ENCODE measurements around the gene KCTD11. TPM values are rescaled to one million over a fixed set of nuclear protein-coding genes. Genes with fewer than 3 reads are reported as not detected.
A peak's percentile ranks its signal among the peaks of the same experiment; 100 is the strongest.
"Not testable (repeated sequence)": the region's sequence is repeated elsewhere in the genome, so short reads cannot be mapped to it uniquely, and the experiment has no call there.

KCTD11 gene
- total RNA-seq, 1 donor from 2014 or later = 5.3 TPM

GRCh38 chr17:7336240-7337175 lies 15.5 kb upstream of the KCTD11 start, which contains the start of gene ACAP1:
TSS of gene ACAP1 (plus strand) at chr17:7336529. CDS start at chr17:7336735, 206 bp downstream.
- intact Hi-C loops (cut with micrococcal nuclease) = loop anchor here (1.0 to 2.0 kb wide), 3 partner anchors 7 to 56 kb away; partner anchors contain the start of genes NEURL4 and SLC2A4
- Mint-ChIP-seq H3K36me3 (ENCODE audit: low read depth) (peaks cover 19% of the 10 kb centered on the region), H3K4me3 (peak within 1 kb of the TSS; percentile 91), H3K4me1 (ENCODE audit: low read depth) (peaks cover 51% of the 10 kb centered on the region), H3K27me3 (ENCODE audit: insufficient read depth) (no peaks in the 10 kb centered on the region), H3K27ac (peak within 1 kb of the TSS; percentile 93), H3K9me3 (no peaks in the 10 kb centered on the region)
- DNase-seq (ENCODE audit: low spot score) = peak; percentile 76

- H3K27me3 Mint-ChIP-seq (ENCODE audit: insufficient read depth); H3K9me3 Mint-ChIP-seq; DNase-seq (ENCODE audit: low spot score): not testable (repeated sequence)
- Mint-ChIP-seq H3K27ac (peak overlapping the region; percentile 93), H3K36me3 (ENCODE audit: low read depth) (peaks cover 20% of the 10 kb centered on the region), H3K4me1 (ENCODE audit: low read depth) (peaks cover 45% of the 10 kb centered on the region), H3K4me3 (peak overlapping the region; percentile 91)
- intact Hi-C loops (cut with micrococcal nuclease) = loop anchor here (1.0 to 2.0 kb wide), 3 partner anchors 8 to 57 kb away; partner anchors contain the start of genes NEURL4 and SLC2A4
Observed at GRCh38 chr17:7337600-7337999, 14.4 kb upstream of the KCTD11 start.

- no peak for DNase-seq (ENCODE audit: low spot score)
- Mint-ChIP-seq H3K4me1 (ENCODE audit: low read depth) (peaks cover 42% of the 10 kb centered on the region), H3K27me3 (ENCODE audit: insufficient read depth) (no peaks in the 10 kb centered on the region), H3K9me3 (no peaks in the 10 kb centered on the region), H3K4me3 (no peak overlapping the region), H3K27ac (no peak overlapping the region), H3K36me3 (ENCODE audit: low read depth) (peaks cover 28% of the 10 kb centered on the region)
- intact Hi-C loops (cut with micrococcal nuclease) = no loop called here
Observed at GRCh38 chr17:7340179-7340578, 11.8 kb upstream of the KCTD11 start.

- Mint-ChIP-seq H3K9me3 (no peaks in the 10 kb centered on the region), H3K27ac (no peak overlapping the region), H3K27me3 (ENCODE audit: insufficient read depth) (no peaks in the 10 kb centered on the region), H3K36me3 (ENCODE audit: low read depth) (peaks cover 38% of the 10 kb centered on the region), H3K4me1 (ENCODE audit: low read depth) (peaks cover 35% of the 10 kb centered on the region), H3K4me3 (no peak overlapping the region)
- DNase-seq (ENCODE audit: low spot score) = no peak
- intact Hi-C loops (cut with micrococcal nuclease) = no loop called here
Observed at GRCh38 chr17:7341842-7342241, 10.1 kb upstream of the KCTD11 start.

GRCh38 chr17:7343250-7343649 lies 8.7 kb upstream of the KCTD11 start:
- Mint-ChIP-seq H3K27me3 (ENCODE audit: insufficient read depth) (no peaks in the 10 kb centered on the region), H3K27ac (peak overlapping the region; percentile 40), H3K36me3 (ENCODE audit: low read depth) (peaks cover 38% of the 10 kb centered on the region), H3K4me3 (no peak overlapping the region), H3K9me3 (no peaks in the 10 kb centered on the region), H3K4me1 (ENCODE audit: low read depth) (peaks cover 21% of the 10 kb centered on the region)
- no peak for DNase-seq (ENCODE audit: low spot score)
- intact Hi-C loops (cut with micrococcal nuclease) = no loop called here

GRCh38 chr17:7346761-7347614 lies 5.0 kb upstream of the KCTD11 start:
- Mint-ChIP-seq H3K9me3 (no peaks in the 10 kb centered on the region), H3K36me3 (ENCODE audit: low read depth) (peaks cover 35% of the 10 kb centered on the region), H3K4me1 (ENCODE audit: low read depth) (peaks cover 22% of the 10 kb centered on the region), H3K27me3 (ENCODE audit: insufficient read depth) (no peaks in the 10 kb centered on the region), H3K27ac (no peak overlapping the region), H3K4me3 (no peak overlapping the region)
- DNase-seq (ENCODE audit: low spot score) = no peak
- intact Hi-C loops (cut with micrococcal nuclease) = no loop called here

- H3K9me3 Mint-ChIP-seq = no peaks in the 10 kb centered on the region
- no peak for DNase-seq (ENCODE audit: low spot score)
- H3K36me3 Mint-ChIP-seq (ENCODE audit: low read depth) = peaks cover 39% of the 10 kb centered on the region
- no peaks in the 10 kb centered on the region for H3K27me3 Mint-ChIP-seq (ENCODE audit: insufficient read depth)
- H3K27ac Mint-ChIP-seq = peak overlapping the region; percentile 58
- peaks cover 29% of the 10 kb centered on the region for H3K4me1 Mint-ChIP-seq (ENCODE audit: low read depth)
- intact Hi-C loops (cut with micrococcal nuclease) = no loop called here
- H3K4me3 Mint-ChIP-seq = no peak overlapping the region
Observed at GRCh38 chr17:7347630-7348477, 4.1 kb upstream of the KCTD11 start.

GRCh38 chr17:7348478-7349242 lies 3.3 kb upstream of the KCTD11 start:
- Mint-ChIP-seq H3K27me3 (ENCODE audit: insufficient read depth) (no peaks in the 10 kb centered on the region), H3K4me3 (no peak overlapping the region), H3K4me1 (ENCODE audit: low read depth) (peaks cover 30% of the 10 kb centered on the region), H3K9me3 (no peaks in the 10 kb centered on the region), H3K27ac (peak overlapping the region; percentile 37), H3K36me3 (ENCODE audit: low read depth) (peaks cover 35% of the 10 kb centered on the region)
- intact Hi-C loops (cut with micrococcal nuclease) = no loop called here
- no peak for DNase-seq (ENCODE audit: low spot score)

- Mint-ChIP-seq H3K4me3 (peak overlapping the region; percentile 84), H3K27me3 (ENCODE audit: insufficient read depth) (no peaks in the 10 kb centered on the region), H3K9me3 (no peaks in the 10 kb centered on the region), H3K36me3 (ENCODE audit: low read depth) (peaks cover 16% of the 10 kb centered on the region), H3K27ac (peak overlapping the region; percentile 87), H3K4me1 (ENCODE audit: low read depth) (peaks cover 41% of the 10 kb centered on the region)
- intact Hi-C loops (cut with micrococcal nuclease) = loop anchor here (1.0 to 5.0 kb wide), 3 partner anchors 52 to 335 kb away; partner anchors contain the start of genes POLR2A, SLC35G6, TMEM256 and TP53
- no peak for DNase-seq (ENCODE audit: low spot score)
Observed at GRCh38 chr17:7352503-7352889, 534 bp downstream of the KCTD11 start.

- Mint-ChIP-seq H3K27me3 (ENCODE audit: insufficient read depth) (no peaks in the 10 kb centered on the region), H3K4me3 (peak overlapping the region; percentile 84), H3K9me3 (no peaks in the 10 kb centered on the region), H3K27ac (peak overlapping the region; percentile 87), H3K4me1 (ENCODE audit: low read depth) (peaks cover 41% of the 10 kb centered on the region), H3K36me3 (ENCODE audit: low read depth) (peaks cover 12% of the 10 kb centered on the region)
- intact Hi-C loops (cut with micrococcal nuclease) = loop anchor here (1.0 to 5.0 kb wide), 3 partner anchors 51 to 334 kb away; partner anchors contain the start of genes POLR2A, SLC35G6, TMEM256 and TP53
- no peak for DNase-seq (ENCODE audit: low spot score)
Observed at GRCh38 chr17:7352910-7353635, 1.1 kb downstream of the KCTD11 start.

GRCh38 chr17:7354262-7354843 lies 2.4 kb downstream of the KCTD11 start:
- Mint-ChIP-seq H3K4me1 (ENCODE audit: low read depth) (peaks cover 35% of the 10 kb centered on the region), H3K27ac (peak overlapping the region; percentile 55), H3K36me3 (ENCODE audit: low read depth) (peaks cover 12% of the 10 kb centered on the region), H3K27me3 (ENCODE audit: insufficient read depth) (no peaks in the 10 kb centered on the region), H3K9me3 (no peaks in the 10 kb centered on the region), H3K4me3 (peak overlapping the region; percentile 21)
- no peak for DNase-seq (ENCODE audit: low spot score)
- intact Hi-C loops (cut with micrococcal nuclease) = loop anchor here (5.0 kb wide), 1 partner anchor 128 kb away; the partner anchor contains the start of genes POLR2A and SLC35G6

Data from activated T-helper 1 cell treated with anti-CD3 and anti-CD28 coated beads, Interleukin-12 subunit alpha, Interleukin-12 subunit beta, Interleukin-2, Interleukin-4 antibody, amounts not matched to agents 30 ng/mL and 10 ng/mL and 1 ng/mL, durations not matched to agents 14 hours and 24 hours and 36 hours (primary cell).